Measurements from ENCODE around the gene ZNF467. TPM values are rescaled to one million over a fixed set of nuclear protein-coding genes. Genes with fewer than 3 reads are reported as not detected.

ZNF467 gene
- total and polyA plus RNA-seq, 9 donors, result 2.3 to 23.7 (median 11.4) TPM

GRCh38 chr7:149735779-149736477, 37.5 kb downstream of the ZNF467 start:
- no peak overlapping the region for H3K4me3 ChIP-seq
- H3K9me3 ChIP-seq, result no peaks in the 10 kb centered on the region
- no peaks in the 10 kb centered on the region for H3K36me3 ChIP-seq
- H3K27me3 ChIP-seq, result no peaks in the 10 kb centered on the region
- H3K4me1 ChIP-seq (ENCODE audit: insufficient read depth), result no peaks in the 10 kb centered on the region
- WGBS, 3 donors, result 32 to 54% (median 40%) methylated on average over 15 to 16 of the region's 16 CpGs
- TF ChIP-seq POLR2A (IDR thresholded peaks at IDR 0.05) (no peak), EP300 (IDR thresholded peaks at IDR 0.05) (no peak), CTCF (IDR thresholded peaks at IDR 0.05) (no peak)
- DNase-seq, result peak in 1 of 5 donors; percentile 19
- no peak overlapping the region for H3K27ac ChIP-seq
- intact Hi-C loops (cut with DNase I), result no loop called here

- no peak for TF ChIP-seq EP300 (IDR thresholded peaks at IDR 0.05)
- no peak for TF ChIP-seq POLR2A (IDR thresholded peaks at IDR 0.05)
- TF ChIP-seq CTCF (IDR thresholded peaks at IDR 0.05), result no peak
- Histone ChIP-seq H3K4me3 (no peak overlapping the region), H3K36me3 (no peaks in the 10 kb centered on the region), H3K9me3 (no peaks in the 10 kb centered on the region), H3K27me3 (no peaks in the 10 kb centered on the region), H3K4me1 (ENCODE audit: insufficient read depth) (no peaks in the 10 kb centered on the region), H3K27ac (no peak overlapping the region)
- WGBS, 3 donors, result 86 to 90% (median 88%) methylated on average over 6 of the region's 6 CpGs
- intact Hi-C loops (cut with DNase I), result no loop called here
- no peak for DNase-seq
These were observed 38.2 kb downstream of the ZNF467 start for GRCh38 chr7:149735181-149735602.

GRCh38 chr7:149734791-149735075, 38.7 kb downstream of the ZNF467 start:
- H3K9me3 ChIP-seq, result no peaks in the 10 kb centered on the region
- no peaks in the 10 kb centered on the region for H3K36me3 ChIP-seq

GRCh38 chr7:149733924-149734790, 39.2 kb downstream of the ZNF467 start:
- TF ChIP-seq CTCF (IDR thresholded peaks at IDR 0.05) (no peak), EP300 (IDR thresholded peaks at IDR 0.05) (no peak), POLR2A (IDR thresholded peaks at IDR 0.05) (no peak)
- Histone ChIP-seq H3K4me1 (ENCODE audit: insufficient read depth) (no peaks in the 10 kb centered on the region), H3K27ac (no peak overlapping the region), H3K9me3 (no peaks in the 10 kb centered on the region), H3K27me3 (no peaks in the 10 kb centered on the region), H3K4me3 (no peak overlapping the region), H3K36me3 (no peaks in the 10 kb centered on the region)
- 76 to 78% (median 77%) methylated on average over 18 to 20 of the region's 20 CpGs for WGBS, 3 donors
- peak in 1 of 5 donors; percentile 7 for DNase-seq
- intact Hi-C loops (cut with DNase I), result no loop called here

More at GRCh38 chr7:149734791-149735075, 38.7 kb downstream of the ZNF467 start:
- no peak overlapping the region for H3K4me3 ChIP-seq
- DNase-seq, result no peak
- H3K27me3 ChIP-seq, result no peaks in the 10 kb centered on the region
- WGBS, 3 donors, result 24 to 60% (median 43%) methylated on average over 2 of the region's 2 CpGs
- TF ChIP-seq EP300 (IDR thresholded peaks at IDR 0.05) (no peak), POLR2A (IDR thresholded peaks at IDR 0.05) (no peak), CTCF (IDR thresholded peaks at IDR 0.05) (no peak)
- H3K4me1 ChIP-seq (ENCODE audit: insufficient read depth), result no peaks in the 10 kb centered on the region
- no peak overlapping the region for H3K27ac ChIP-seq
- intact Hi-C loops (cut with DNase I), result no loop called here

Data from ovary (tissue), 9 donors.